Measurements from ENCODE around the gene TBC1D2.
A peak's percentile ranks its signal among the peaks of the same experiment; 100 is the strongest.

TBC1D2 gene

GRCh38 chr9:98218562-98219363, 36.7 kb downstream of the TBC1D2 start:
- DNase-seq (ENCODE audit: low read depth), result no peak

GRCh38 chr9:98217255-98217654, 38.2 kb downstream of the TBC1D2 start:
- no peak for DNase-seq (ENCODE audit: low read depth)

GRCh38 chr9:98216391-98216790, 39.1 kb downstream of the TBC1D2 start:
- no peak for DNase-seq (ENCODE audit: low read depth)

GRCh38 chr9:98215821-98216220, 39.6 kb downstream of the TBC1D2 start:
- DNase-seq (ENCODE audit: low read depth), result peak; percentile 27

GRCh38 chr9:98215271-98215670, 40.2 kb downstream of the TBC1D2 start:
- peak; percentile 27 for DNase-seq (ENCODE audit: low read depth)

- peak; percentile 38 for DNase-seq (ENCODE audit: low read depth)
Observed at GRCh38 chr9:98214811-98215210, 40.6 kb downstream of the TBC1D2 start.

- no peak for DNase-seq (ENCODE audit: low read depth)
Observed at GRCh38 chr9:98211260-98211659, 44.2 kb downstream of the TBC1D2 start.

GRCh38 chr9:98210435-98210834, 45.0 kb downstream of the TBC1D2 start:
- DNase-seq (ENCODE audit: low read depth), result no peak

- no peak for DNase-seq (ENCODE audit: low read depth)
Observed at GRCh38 chr9:98209530-98209929, 45.9 kb downstream of the TBC1D2 start.

GRCh38 chr9:98208635-98209034, 46.8 kb downstream of the TBC1D2 start:
- DNase-seq (ENCODE audit: low read depth), result no peak

- no peak for DNase-seq (ENCODE audit: low read depth)
Observed at GRCh38 chr9:98207606-98208005, 47.8 kb downstream of the TBC1D2 start.

GRCh38 chr9:98206754-98207153, 48.7 kb downstream of the TBC1D2 start:
- no peak for DNase-seq (ENCODE audit: low read depth)

- DNase-seq (ENCODE audit: low read depth), result no peak
Observed at GRCh38 chr9:98204692-98205091, 50.8 kb downstream of the TBC1D2 start.

GRCh38 chr9:98203153-98203552, 52.3 kb downstream of the TBC1D2 start:
- no peak for DNase-seq (ENCODE audit: low read depth)

- DNase-seq (ENCODE audit: low read depth), result no peak
Observed at GRCh38 chr9:98202252-98202651, 53.2 kb downstream of the TBC1D2 start.

GRCh38 chr9:98201749-98202148, 53.7 kb downstream of the TBC1D2 start:
- no peak for DNase-seq (ENCODE audit: low read depth)

- DNase-seq (ENCODE audit: low read depth), result no peak
Observed at GRCh38 chr9:98201102-98201501, 54.3 kb downstream of the TBC1D2 start.

GRCh38 chr9:98199388-98200033, 55.9 kb downstream of the TBC1D2 start:
- no peak for DNase-seq (ENCODE audit: low read depth)

GRCh38 chr9:98195671-98196070, 59.8 kb downstream of the TBC1D2 start:
- DNase-seq (ENCODE audit: low read depth), result no peak

- DNase-seq (ENCODE audit: low read depth), result no peak
Observed at GRCh38 chr9:98193336-98193944, 62.0 kb downstream of the TBC1D2 start.

- DNase-seq (ENCODE audit: low read depth), result peak; percentile 51
Observed at GRCh38 chr9:98192503-98193335, 62.7 kb downstream of the TBC1D2 start, which contains the start of gene CORO2A. CORO2A (minus strand) TSS chr9:98192637; CDS start chr9:98157660, 34,977 bp downstream.
